Glomerular visceral epithelial cell (primary cell): ENCODE data around the gene CD300E.

Experiments used
- DNase-seq: peaks from one replicate; pipeline ENCODE4 v3.0.0-alpha.2; 2016; ENCODE audit errors: extremely low spot score

CD300E gene

GRCh38 chr17:74566132-74566753 lies 57.3 kb downstream of the CD300E start:
- peak; percentile 41 for DNase-seq

GRCh38 chr17:74565126-74565525 lies 58.4 kb downstream of the CD300E start:
- DNase-seq, result no peak

GRCh38 chr17:74563358-74563757 lies 60.2 kb downstream of the CD300E start:
- DNase-seq, result no peak

GRCh38 chr17:74561586-74561985 lies 62.0 kb downstream of the CD300E start:
- no peak for DNase-seq
